ENCODE data around the gene ZDHHC8.
"Not testable (repeated sequence)": the region's sequence is repeated elsewhere in the genome, so short reads cannot be mapped to it uniquely, and the experiment has no call there.

Gene ZDHHC8

GRCh38 chr22:20145206-20145831, 13.7 kb downstream of the ZDHHC8 start:
- no peak for DNase-seq (ENCODE audit: low read depth)

- DNase-seq (ENCODE audit: low read depth): no peak
Observed at GRCh38 chr22:20145832-20146223, 14.2 kb downstream of the ZDHHC8 start.

- no peak for DNase-seq (ENCODE audit: low read depth)
Observed at GRCh38 chr22:20146777-20147176, 15.2 kb downstream of the ZDHHC8 start.

- no peak for DNase-seq (ENCODE audit: low read depth)
Observed at GRCh38 chr22:20147237-20147988, 15.8 kb downstream of the ZDHHC8 start.

- DNase-seq (ENCODE audit: low read depth): no peak
Observed at GRCh38 chr22:20148414-20148813, 16.8 kb downstream of the ZDHHC8 start.

- DNase-seq (ENCODE audit: low read depth): no peak
Observed at GRCh38 chr22:20149257-20150250, 17.9 kb downstream of the ZDHHC8 start.

- no peak for DNase-seq (ENCODE audit: low read depth)
Observed at GRCh38 chr22:20150381-20151275, 19.0 kb downstream of the ZDHHC8 start, which contains the start of gene CCDC188. Gene CCDC188 (minus strand): TSS chr22:20151055. CDS start chr22:20150986, 69 bp downstream.

GRCh38 chr22:20151276-20151588, 19.6 kb downstream of the ZDHHC8 start:
- no peak for DNase-seq (ENCODE audit: low read depth)

- no peak for DNase-seq (ENCODE audit: low read depth)
Observed at GRCh38 chr22:20152464-20152890, 20.9 kb downstream of the ZDHHC8 start.

GRCh38 chr22:20153945-20154344, 22.3 kb downstream of the ZDHHC8 start:
- DNase-seq (ENCODE audit: low read depth): no peak

- no peak for DNase-seq (ENCODE audit: low read depth)
Observed at GRCh38 chr22:20154602-20155187, 23.1 kb downstream of the ZDHHC8 start.

GRCh38 chr22:20155330-20156041, 23.9 kb downstream of the ZDHHC8 start:
- DNase-seq (ENCODE audit: low read depth): no peak

GRCh38 chr22:20156042-20156389, 24.4 kb downstream of the ZDHHC8 start:
- DNase-seq (ENCODE audit: low read depth): no peak

GRCh38 chr22:20156611-20157429, 25.2 kb downstream of the ZDHHC8 start:
- peak; percentile 15 for DNase-seq (ENCODE audit: low read depth)

GRCh38 chr22:20157430-20158183, 26.0 kb downstream of the ZDHHC8 start:
- DNase-seq (ENCODE audit: low read depth): no peak

- no peak for DNase-seq (ENCODE audit: low read depth)
Observed at GRCh38 chr22:20158391-20159036, 26.9 kb downstream of the ZDHHC8 start.

- DNase-seq (ENCODE audit: low read depth): no peak
Observed at GRCh38 chr22:20159076-20159475, 27.5 kb downstream of the ZDHHC8 start.

- not testable (repeated sequence) for DNase-seq (ENCODE audit: low read depth)
Observed at GRCh38 chr22:20159531-20159930, 27.9 kb downstream of the ZDHHC8 start.

All from non-pigmented ciliary epithelial cell (primary cell).